Panc1 (cell line): ENCODE results near the gene CDADC1.

Source experiments
- CTCF ChIP-seq: fragments of 450-650 bp; IDR thresholded peaks from 2 replicates; pipeline ENCODE4 v1.5.1; 2017; ENCODE audit warnings: mild to moderate bottlenecking
- REST ChIP-seq, 2 experiments: IDR thresholded peaks; 2 replicates each; pipeline ENCODE4 v1.6.1; 2011 to 2012; ENCODE audit warnings: low read depth in 2 of 2, control low read depth in 1 of 2, low read length in 1 of 2, mild to moderate bottlenecking in 1 of 2, moderate library complexity in 1 of 2; ENCODE audit not compliant: insufficient read depth in 1 of 2

GRCh38 chr13:49311816-49312215 is 64.1 kb downstream of the CDADC1 start:
- TF ChIP-seq CTCF (no peak), REST (IDR thresholded peaks at IDR 0.05; ENCODE audit: insufficient read depth in 1 of 2, low read depth in 2 of 2, low read length in 1 of 2) (no peak)
